HEK293 (cell line): ENCODE measurements around the gene AGBL3.
A peak's percentile ranks its signal among the peaks of the same experiment; 100 is the strongest.

ENCODE experiments used
- CTCF ChIA-PET: fragments of 350-600 bp; formaldehyde crosslinking; extraction: SDS; loops from one replicate; lab custom pipeline; 2021; ENCODE audit warnings: antibody characterized with exemption; lab: Yijun Ruan, JAX
- POLR2A ChIA-PET: fragments of 300-600 bp; formaldehyde crosslinking; extraction: SDS; loops from one replicate; lab custom pipeline; 2020; ENCODE audit warnings: antibody characterized with exemption, inconsistent platforms; lab: Yijun Ruan, JAX
- H3K27ac ChIP-seq: fragments of 200-500 bp; sonication (Bioruptor generic); 2 replicates; pipeline ENCODE4 v1.5.1; 2014; ENCODE audit warnings: low read depth, low read length, control low read depth, inconsistent platforms; ENCODE audit errors: extremely low read depth
- H3K36me3 ChIP-seq, 2 experiments: fragments of 200-500 bp in 1 of 2; sonication (Bioruptor generic) in 1 of 2; 1 replicate in 1 of 2; 2 replicates in 1 of 2; pipeline ENCODE4 v1.5.1; 2014 to 2017; ENCODE audit warnings: inconsistent platforms in 2 of 2, low read length in 2 of 2; ENCODE audit not compliant: control insufficient read depth in 2 of 2, insufficient read depth in 1 of 2
- H3K4me1 ChIP-seq: fragments of 200-500 bp; sonication (Bioruptor generic); 2 replicates; pipeline ENCODE4 v1.5.1; 2014; ENCODE audit warnings: mild to moderate bottlenecking, low read length, inconsistent platforms; ENCODE audit not compliant: control insufficient read depth, insufficient read depth
- H3K4me3 ChIP-seq: 2 replicates; pipeline ENCODE4 v1.5.1; 2011; ENCODE audit warnings: low read depth, mild to moderate bottlenecking, control low read depth, low read length, moderate library complexity
- H3K9me3 ChIP-seq: fragments of 200-500 bp; sonication (Bioruptor generic); 2 replicates; pipeline ENCODE4 v1.5.1; 2014; ENCODE audit warnings: low read depth, low read length, inconsistent platforms; ENCODE audit not compliant: control insufficient read depth, insufficient read depth
- EGR2 ChIP-seq: fragments of 450-650 bp; formaldehyde crosslinking; IDR thresholded peaks from 2 replicates; pipeline ENCODE4 v1.5.1; 2016; ENCODE audit warnings: low read depth, missing biosample characterization, missing genetic modification characterization
- KLF7 ChIP-seq: fragments of 450-650 bp; formaldehyde crosslinking; IDR thresholded peaks from 2 replicates; pipeline ENCODE4 v1.5.1; 2016; ENCODE audit warnings: missing biosample characterization, missing genetic modification characterization, borderline replicate concordance
- KLF9 ChIP-seq: fragments of 450-650 bp; formaldehyde crosslinking; IDR thresholded peaks from 2 replicates; pipeline ENCODE4 v1.5.1; 2016; ENCODE audit warnings: missing biosample characterization, missing genetic modification characterization, low read depth
- MYNN ChIP-seq: fragments of 450-650 bp; formaldehyde crosslinking; IDR thresholded peaks from 2 replicates; pipeline ENCODE4 v1.5.1; 2016; ENCODE audit warnings: missing biosample characterization, missing genetic modification characterization, borderline replicate concordance
- REST ChIP-seq: fragments of 450-650 bp; formaldehyde crosslinking; IDR thresholded peaks from 2 replicates; pipeline ENCODE4 v1.5.1; 2016; ENCODE audit warnings: missing biosample characterization, missing genetic modification characterization
- SALL2 ChIP-seq: fragments of 450-650 bp; formaldehyde crosslinking; IDR thresholded peaks from 2 replicates; pipeline ENCODE4 v1.5.0; 2017; ENCODE audit warnings: missing biosample characterization, mild to moderate bottlenecking, missing genetic modification characterization, borderline replicate concordance
- YY1 ChIP-seq: fragments of 450-650 bp; formaldehyde crosslinking; IDR thresholded peaks from 2 replicates; pipeline ENCODE4 v1.5.1; 2018; ENCODE audit warnings: missing biosample characterization, missing genetic modification characterization
- ZBTB11 ChIP-seq: fragments of 450-650 bp; formaldehyde crosslinking; conservative IDR thresholded peaks from 2 replicates; pipeline ENCODE4 v1.5.1; 2016; ENCODE audit warnings: low read depth, missing biosample characterization, missing genetic modification characterization
- ZBTB17 ChIP-seq: fragments of 450-650 bp; formaldehyde crosslinking; IDR thresholded peaks from 2 replicates; pipeline ENCODE4 v1.5.1; 2016; ENCODE audit warnings: missing biosample characterization, missing genetic modification characterization
- ZBTB7A ChIP-seq: fragments of 450-650 bp; formaldehyde crosslinking; IDR thresholded peaks from 2 replicates; pipeline ENCODE4 v1.5.1; 2016; ENCODE audit warnings: low read depth, missing biosample characterization, missing genetic modification characterization
- ZNF114 ChIP-seq: fragments of 450-650 bp; formaldehyde crosslinking; IDR thresholded peaks from 2 replicates; pipeline ENCODE4 v1.5.0; 2017; ENCODE audit warnings: missing biosample characterization, missing genetic modification characterization
- ZNF157 ChIP-seq: fragments of 450-650 bp; formaldehyde crosslinking; IDR thresholded peaks from 2 replicates; pipeline ENCODE4 v1.5.1; 2016; ENCODE audit warnings: missing biosample characterization, missing genetic modification characterization
- ZNF175 ChIP-seq: fragments of 450-650 bp; formaldehyde crosslinking; IDR thresholded peaks from 2 replicates; pipeline ENCODE4 v1.5.1; 2016; ENCODE audit warnings: missing biosample characterization, missing genetic modification characterization
- ZNF211 ChIP-seq: fragments of 450-650 bp; formaldehyde crosslinking; IDR thresholded peaks from 2 replicates; pipeline ENCODE4 v1.5.1; 2016; ENCODE audit warnings: low read depth, missing biosample characterization, missing genetic modification characterization
- ZNF341 ChIP-seq: fragments of 450-650 bp; formaldehyde crosslinking; IDR thresholded peaks from 2 replicates; pipeline ENCODE4; 2016; ENCODE audit warnings: low read depth, missing biosample characterization, missing genetic modification characterization
- ZNF350 ChIP-seq: fragments of 450-650 bp; formaldehyde crosslinking; IDR thresholded peaks from 2 replicates; pipeline ENCODE4 v1.5.0; 2017; ENCODE audit warnings: missing biosample characterization, mild to moderate bottlenecking, missing genetic modification characterization
- ZNF529 ChIP-seq: fragments of 450-650 bp; formaldehyde crosslinking; IDR thresholded peaks from 2 replicates; pipeline ENCODE4 v1.5.1; 2017; ENCODE audit warnings: missing genetic modification characterization, missing biosample characterization; ENCODE audit not compliant: insufficient replicate concordance
- ZNF558 ChIP-seq: fragments of 450-650 bp; formaldehyde crosslinking; IDR thresholded peaks from 2 replicates; pipeline ENCODE4 v1.5.1; 2016; ENCODE audit warnings: missing biosample characterization, missing genetic modification characterization
- ZNF561 ChIP-seq: fragments of 450-650 bp; IDR thresholded peaks from 2 replicates; pipeline ENCODE4 v1.5.1; 2018; ENCODE audit warnings: missing biosample characterization, missing genetic modification characterization, borderline replicate concordance
- ZNF645 ChIP-seq: fragments of 450-650 bp; formaldehyde crosslinking; IDR thresholded peaks from 2 replicates; pipeline ENCODE4; 2016; ENCODE audit warnings: missing biosample characterization, missing genetic modification characterization
- ZNF664 ChIP-seq: fragments of 450-650 bp; formaldehyde crosslinking; IDR thresholded peaks from 2 replicates; pipeline ENCODE4 v1.5.1; 2016; ENCODE audit warnings: missing biosample characterization, missing genetic modification characterization
- ZNF692 ChIP-seq: fragments of 450-650 bp; formaldehyde crosslinking; IDR thresholded peaks from 2 replicates; pipeline ENCODE4 v1.5.1; 2016; ENCODE audit warnings: missing biosample characterization, missing genetic modification characterization
- ZNF701 ChIP-seq: fragments of 450-650 bp; formaldehyde crosslinking; IDR thresholded peaks from 2 replicates; pipeline ENCODE4 v1.5.1; 2016; ENCODE audit warnings: missing biosample characterization, missing genetic modification characterization
- ZNF704 ChIP-seq: fragments of 450-650 bp; formaldehyde crosslinking; IDR thresholded peaks from 2 replicates; pipeline ENCODE4 v1.5.1; 2016; ENCODE audit warnings: missing biosample characterization, missing genetic modification characterization
- ZNF768 ChIP-seq: fragments of 450-650 bp; formaldehyde crosslinking; IDR thresholded peaks from 2 replicates; pipeline ENCODE4 v1.5.1; 2018; ENCODE audit warnings: missing biosample characterization, mild to moderate bottlenecking, missing genetic modification characterization
- ZNF776 ChIP-seq: fragments of 450-650 bp; formaldehyde crosslinking; IDR thresholded peaks from 2 replicates; pipeline ENCODE4 v1.5.0; 2017; ENCODE audit warnings: missing biosample characterization, missing genetic modification characterization, borderline replicate concordance

Gene AGBL3

GRCh38 chr7:134986363-134987251, at the start of gene AGBL3:
Gene AGBL3 (plus strand): TSS chr7:134986508. CDS start chr7:134987934, 1,426 bp downstream.
- peaks cover 0 to 19% of the 10 kb centered on the region in 2 experiments; a peak in 2 of 3 replicates for H3K36me3 ChIP-seq
- ChIA-PET CTCF (interaction anchor here (0.7 to 2.8 kb wide), 11 partner anchors 9 to 354 kb away, joined by 3 to 11 read pairs (median 3); partner anchors contain the start of gene CYREN), POLR2A (interaction anchor here (0.7 to 1.5 kb wide), 6 partner anchors 9 to 177 kb away, joined by 3 to 6 read pairs (median 4); no protein-coding TSS in a partner anchor)
- H3K4me3 ChIP-seq, result peak within 1 kb of the TSS; percentile 81
- no peaks in the 10 kb centered on the region for H3K4me1 ChIP-seq
- H3K27ac ChIP-seq, result peak within 1 kb of the TSS; percentile 69
- no peaks in the 10 kb centered on the region for H3K9me3 ChIP-seq
- TF ChIP-seq ZBTB11 (tag by site-specific recombination), result peak; percentile 57
- TF ChIP-seq ZNF211 (tag by site-specific recombination), result no peak
- 0 out of 2 replicates have a peak, but pooled peaks have one; percentile 41 for TF ChIP-seq ZNF701 (tag by site-specific recombination)
- TF ChIP-seq ZNF692 (tag by site-specific recombination), result peak; percentile 80
- no peak; the same call in 1 of the 2 replicates for TF ChIP-seq REST (tag by site-specific recombination)
- TF ChIP-seq ZNF645 (tag by site-specific recombination), result no peak
- TF ChIP-seq ZBTB17 (tag by site-specific recombination), result peak; percentile 91
- TF ChIP-seq ZNF561 (tag by site-specific recombination), result peak; percentile 73; the same call in 1 of the 2 replicates
- peak; percentile 90 for TF ChIP-seq ZNF341 (tag by site-specific recombination)
- peak; percentile 15; the same call in 1 of the 2 replicates for TF ChIP-seq ZNF768 (tag by site-specific recombination)
- no peak for TF ChIP-seq ZNF704 (tag by site-specific recombination)
- TF ChIP-seq MYNN (tag by site-specific recombination), result peak; percentile 13; the same call in 1 of the 2 replicates
- no peak for TF ChIP-seq ZNF529 (tag by site-specific recombination)
- peak; percentile 48 for TF ChIP-seq EGR2 (tag by site-specific recombination)
- no peak for TF ChIP-seq ZBTB7A (tag by site-specific recombination)
- TF ChIP-seq ZNF350, result no peak
- 0 out of 2 replicates have a peak, but pooled peaks have one; percentile 20 for TF ChIP-seq ZNF157 (tag by site-specific recombination)
- 0 out of 2 replicates have a peak, but pooled peaks have one; percentile 63 for TF ChIP-seq KLF7
- no peak for TF ChIP-seq ZNF175 (tag by site-specific recombination)
- no peak for TF ChIP-seq ZNF664 (tag by site-specific recombination)
- TF ChIP-seq ZNF114 (tag by site-specific recombination), result no peak
- TF ChIP-seq KLF9 (tag by site-specific recombination), result no peak; the same call in 1 of the 2 replicates
- TF ChIP-seq YY1 (tag by site-specific recombination), result peak; percentile 60
- TF ChIP-seq ZNF558, result no peak
- TF ChIP-seq SALL2 (tag by site-specific recombination), result no peak
- TF ChIP-seq ZNF776 (tag by site-specific recombination), result no peak
